ENCODE data around the gene C1QTNF1. TPM values are rescaled to one million over a fixed set of nuclear protein-coding genes. Genes with fewer than 3 reads are reported as not detected.

The C1QTNF1 gene
- total RNA-seq, 1 donor = 13.8 TPM

- no peaks in the 10 kb centered on the region for H3K79me2 ChIP-seq (ENCODE audit: insufficient read depth, low read length)
- TF ChIP-seq CTCF (IDR thresholded peaks at IDR 0.05; ENCODE audit: extremely low read depth, low read depth, low read length) = no peak
- H3K9me3 ChIP-seq (ENCODE audit: low read depth, low read length) = no peaks in the 10 kb centered on the region
- H3K36me3 ChIP-seq (ENCODE audit: insufficient read depth, low read length) = no peaks in the 10 kb centered on the region
- H3K27ac ChIP-seq (ENCODE audit: low read depth, low read length) = no peak overlapping the region
- H3K4me3 ChIP-seq (ENCODE audit: insufficient read depth, low read length) = no peak overlapping the region
- no peaks in the 10 kb centered on the region for H4K20me1 ChIP-seq (ENCODE audit: insufficient read depth, low read length)
- no peak overlapping the region for H2AFZ ChIP-seq (ENCODE audit: low read length)
- DNase-seq (ENCODE audit: insufficient read length, low spot score, missing footprints) = no peak
- no peaks in the 10 kb centered on the region for H3K4me1 ChIP-seq (ENCODE audit: insufficient read depth, low read length)
- peaks cover 63% of the 10 kb centered on the region for H3K27me3 ChIP-seq (ENCODE audit: insufficient read depth, low read length)
- H3K4me2 ChIP-seq (ENCODE audit: insufficient read depth, low read length) = no peak overlapping the region
Measured at GRCh38 chr17:79096477-79096876, 72.5 kb downstream of the C1QTNF1 start.

- no peaks in the 10 kb centered on the region for H4K20me1 ChIP-seq (ENCODE audit: insufficient read depth, low read length)
- DNase-seq (ENCODE audit: insufficient read length, low spot score, missing footprints) = no peak
- H3K79me2 ChIP-seq (ENCODE audit: insufficient read depth, low read length) = no peaks in the 10 kb centered on the region
- H2AFZ ChIP-seq (ENCODE audit: low read length) = no peak overlapping the region
- H3K4me3 ChIP-seq (ENCODE audit: insufficient read depth, low read length) = no peak overlapping the region
- no peak overlapping the region for H3K4me2 ChIP-seq (ENCODE audit: insufficient read depth, low read length)
- no peak overlapping the region for H3K27ac ChIP-seq (ENCODE audit: low read depth, low read length)
- TF ChIP-seq CTCF (IDR thresholded peaks at IDR 0.05; ENCODE audit: extremely low read depth, low read depth, low read length) = no peak
- peaks cover 59% of the 10 kb centered on the region for H3K27me3 ChIP-seq (ENCODE audit: insufficient read depth, low read length)
- no peaks in the 10 kb centered on the region for H3K36me3 ChIP-seq (ENCODE audit: insufficient read depth, low read length)
- no peaks in the 10 kb centered on the region for H3K4me1 ChIP-seq (ENCODE audit: insufficient read depth, low read length)
- H3K9me3 ChIP-seq (ENCODE audit: low read depth, low read length) = no peaks in the 10 kb centered on the region
Measured at GRCh38 chr17:79097226-79098055, 73.5 kb downstream of the C1QTNF1 start.

- no peak for TF ChIP-seq CTCF (IDR thresholded peaks at IDR 0.05; ENCODE audit: extremely low read depth, low read depth, low read length)
- Histone ChIP-seq H3K36me3 (ENCODE audit: insufficient read depth, low read length) (no peaks in the 10 kb centered on the region), H3K4me2 (ENCODE audit: insufficient read depth, low read length) (no peak overlapping the region), H3K4me1 (ENCODE audit: insufficient read depth, low read length) (no peaks in the 10 kb centered on the region), H3K79me2 (ENCODE audit: insufficient read depth, low read length) (no peaks in the 10 kb centered on the region), H3K27me3 (ENCODE audit: insufficient read depth, low read length) (peaks cover 50% of the 10 kb centered on the region), H2AFZ (ENCODE audit: low read length) (no peak overlapping the region), H3K27ac (ENCODE audit: low read depth, low read length) (no peak overlapping the region), H4K20me1 (ENCODE audit: insufficient read depth, low read length) (no peaks in the 10 kb centered on the region), H3K4me3 (ENCODE audit: insufficient read depth, low read length) (no peak overlapping the region), H3K9me3 (ENCODE audit: low read depth, low read length) (no peaks in the 10 kb centered on the region)
- no peak for DNase-seq (ENCODE audit: insufficient read length, low spot score, missing footprints)
Measured at GRCh38 chr17:79098282-79098867, 74.4 kb downstream of the C1QTNF1 start.

Other genes with a start within 250 kb of the C1QTNF1 start
- 20.9 and 21.4 TPM in 2 replicates for gene CYTH1, start 241.9 kb upstream of the C1QTNF1 start, total RNA-seq
- gene USP36, start 183.4 kb upstream of the C1QTNF1 start, total RNA-seq = 30.8 and 34.8 TPM in 2 replicates
- 2.5 and 5.3 TPM in 2 replicates for gene CEP295NL, start 121.0 kb upstream of the C1QTNF1 start, total RNA-seq
- 164 and 171 TPM in 2 replicates for gene TIMP2, start 98.8 kb upstream of the C1QTNF1 start, total RNA-seq
- 388 and 457 TPM in 2 replicates for gene LGALS3BP, start 44.2 kb upstream of the C1QTNF1 start, total RNA-seq
- 49.2 and 51.3 TPM in 2 replicates for gene CANT1, start 14.4 kb upstream of the C1QTNF1 start, total RNA-seq
- gene ENGASE, start 50.7 kb downstream of the C1QTNF1 start, total RNA-seq = 11.8 and 14.5 TPM in 2 replicates